DMS 273 (cell line): Measurements from ENCODE around the gene CRYM.
A peak's percentile ranks its signal among the peaks of the same experiment; 100 is the strongest.
"Not testable (repeated sequence)": the region's sequence is repeated elsewhere in the genome, so short reads cannot be mapped to it uniquely, and the experiment has no call there.

Experiments used
- DNase-seq: peaks from one replicate; lab custom pipeline; 2025; ENCODE audit not compliant: unreplicated experiment; lab: John Stamatoyannopoulos, UW

Gene CRYM

GRCh38 chr16:21281698-21282389 is 3.8 kb upstream of the CRYM start:
- no peak for DNase-seq

GRCh38 chr16:21279501-21279900 is 1.4 kb upstream of the CRYM start:
- no peak for DNase-seq

- DNase-seq, result peak; percentile 30
Measured at GRCh38 chr16:21277045-21277926, 804 bp downstream of the CRYM start.

- DNase-seq, result no peak
Measured at GRCh38 chr16:21276090-21276489, 2.0 kb downstream of the CRYM start.

GRCh38 chr16:21275529-21275928 is 2.6 kb downstream of the CRYM start:
- DNase-seq, result no peak

GRCh38 chr16:21274172-21274726 is 3.8 kb downstream of the CRYM start:
- DNase-seq, result no peak

GRCh38 chr16:21272763-21273162 is 5.3 kb downstream of the CRYM start:
- not testable (repeated sequence) for DNase-seq

- DNase-seq, result no peak
Measured at GRCh38 chr16:21272253-21272652, 5.8 kb downstream of the CRYM start.

- DNase-seq, result no peak
Measured at GRCh38 chr16:21268236-21268635, 9.9 kb downstream of the CRYM start.

- DNase-seq, result no peak
Measured at GRCh38 chr16:21267298-21267697, 10.8 kb downstream of the CRYM start.

- no peak for DNase-seq
Measured at GRCh38 chr16:21265104-21265837, 12.8 kb downstream of the CRYM start.

GRCh38 chr16:21264571-21265036 is 13.5 kb downstream of the CRYM start:
- no peak for DNase-seq

GRCh38 chr16:21263640-21264570 is 14.2 kb downstream of the CRYM start:
- DNase-seq, result no peak

GRCh38 chr16:21262779-21263639 is 15.1 kb downstream of the CRYM start:
- no peak for DNase-seq

GRCh38 chr16:21260870-21261791 is 17.0 kb downstream of the CRYM start:
- DNase-seq, result no peak

GRCh38 chr16:21257284-21257683 is 20.8 kb downstream of the CRYM start:
- DNase-seq, result no peak

GRCh38 chr16:21256636-21257035 is 21.5 kb downstream of the CRYM start:
- DNase-seq, result no peak

GRCh38 chr16:21253470-21253869 is 24.6 kb downstream of the CRYM start:
- no peak for DNase-seq
